GM23338 (cell line): Measurements from ENCODE around the gene RPS6KA1. TPM values are rescaled to one million over a fixed set of nuclear protein-coding genes. Genes with fewer than 3 reads are reported as not detected.
A peak's percentile ranks its signal among the peaks of the same experiment; 100 is the strongest.

Source experiments
- ATAC-seq: fragments of 200-7000 bp; cut with Tn5 transposase; 3 replicates; pipeline ENCODE4 v1.9.1; 2020
- DNase-seq: peaks from one replicate; pipeline ENCODE4 v3.0.0-alpha.2; 2015; ENCODE audit warnings: low spot score
- H2AFZ ChIP-seq: fragments of 200-600 bp; sonication (generic); 2 replicates; pipeline ENCODE4 v1.8.0; 2016; ENCODE audit warnings: antibody characterized with exemption, mild to moderate bottlenecking, moderate library complexity
- H3F3A ChIP-seq: fragments of 200-600 bp; sonication (generic); replicated peaks from 2 replicates; pipeline ENCODE4 v1.8.0; 2017; ENCODE audit warnings: antibody characterized with exemption, mixed run types, low read depth
- H3K27ac ChIP-seq: fragments of 200-600 bp; sonication (generic); 2 replicates; pipeline ENCODE4 v1.6.1; 2016; ENCODE audit warnings: low read depth
- H3K27me3 ChIP-seq: fragments of 200-600 bp; sonication (generic); 2 replicates; pipeline ENCODE4 v1.8.0; 2016; ENCODE audit warnings: mild to moderate bottlenecking, mixed run types, moderate library complexity; ENCODE audit not compliant: insufficient read depth
- H3K36me3 ChIP-seq: fragments of 200-600 bp; sonication (generic); 2 replicates; pipeline ENCODE4 v1.8.0; 2016; ENCODE audit warnings: mild to moderate bottlenecking; ENCODE audit not compliant: insufficient read depth
- H3K4me1 ChIP-seq: fragments of 200-600 bp; sonication (generic); 2 replicates; pipeline ENCODE4 v1.8.0; 2016; ENCODE audit warnings: mild to moderate bottlenecking, moderate library complexity; ENCODE audit not compliant: insufficient read depth
- H3K4me2 ChIP-seq: fragments of 200-600 bp; sonication (generic); 2 replicates; pipeline ENCODE4 v1.7.1; 2017; ENCODE audit warnings: mixed run types
- H3K4me3 ChIP-seq: fragments of 200-600 bp; sonication (generic); 2 replicates; pipeline ENCODE4 v1.6.1; 2016; ENCODE audit warnings: mixed run types
- H3K79me2 ChIP-seq: fragments of 200-600 bp; sonication (generic); replicated peaks from 2 replicates; pipeline ENCODE4 v1.8.0; 2017; ENCODE audit warnings: mild to moderate bottlenecking; ENCODE audit not compliant: insufficient read depth
- H3K9me2 ChIP-seq: fragments of 200-600 bp; sonication (generic); 2 replicates; pipeline ENCODE4 v1.8.0; 2017; ENCODE audit not compliant: insufficient read depth
- H4K20me1 ChIP-seq: fragments of 200-600 bp; sonication (generic); replicated peaks from 2 replicates; pipeline ENCODE4 v1.8.0; 2017; ENCODE audit warnings: mild to moderate bottlenecking; ENCODE audit not compliant: insufficient read depth
- H3K27ac Mint-ChIP-seq: 2 replicates; pipeline ENCODE4 v1.8.0; 2020; ENCODE audit warnings: inconsistent platforms, mild to moderate bottlenecking, moderate library complexity, mixed read lengths
- H3K27me3 Mint-ChIP-seq: 3 replicates; pipeline ENCODE4 v1.8.0; 2022; ENCODE audit warnings: low read depth, mild to moderate bottlenecking, moderate library complexity, mixed read lengths, inconsistent platforms; ENCODE audit not compliant: insufficient read depth, poor library complexity
- H3K36me3 Mint-ChIP-seq: 3 replicates; pipeline ENCODE4 v1.8.0; 2021; ENCODE audit warnings: low read depth, mild to moderate bottlenecking, inconsistent platforms, moderate library complexity, mixed read lengths
- H3K4me1 Mint-ChIP-seq: 3 replicates; pipeline ENCODE4 v1.8.0; 2020; ENCODE audit warnings: mild to moderate bottlenecking, inconsistent platforms, mixed read lengths
- H3K4me3 Mint-ChIP-seq: 3 replicates; pipeline ENCODE4 v1.8.0; 2021; ENCODE audit warnings: moderate library complexity, mild to moderate bottlenecking, inconsistent platforms, mixed read lengths
- H3K9me3 Mint-ChIP-seq: 3 replicates; pipeline ENCODE4 v1.8.0; 2020; ENCODE audit warnings: moderate library complexity, mild to moderate bottlenecking, inconsistent platforms, mixed read lengths
- CREB1 ChIP-seq: fragments of 250-450 bp; sonication (Bioruptor Pico); IDR thresholded peaks from 2 replicates; pipeline ENCODE4 v1.5.0; 2020; ENCODE audit warnings: low read depth, mild to moderate bottlenecking, moderate library complexity
- EZH2 ChIP-seq: fragments of 200-600 bp; sonication (generic); IDR thresholded peaks from one replicate; pipeline ENCODE4 v1.8.0; 2017; ENCODE audit warnings: antibody characterized with exemption, mild to moderate bottlenecking, low read depth; ENCODE audit not compliant: unreplicated experiment
- EZH2phosphoT487 ChIP-seq: fragments of 200-600 bp; sonication (generic); IDR thresholded peaks from one replicate; pipeline ENCODE4 v1.8.1; 2018; ENCODE audit warnings: antibody characterized with exemption; ENCODE audit not compliant: unreplicated experiment
- POLR2AphosphoS5 ChIP-seq: IDR thresholded peaks from 2 replicates; pipeline ENCODE4 v1.6.1; 2016; ENCODE audit warnings: antibody characterized with exemption, low read depth
- ZNF114 ChIP-seq: fragments of 250-450 bp; sonication (Bioruptor Pico); IDR thresholded peaks from 2 replicates; pipeline ENCODE4 v1.5.0; 2020; ENCODE audit warnings: mild to moderate bottlenecking, moderate library complexity
- ZNF331 ChIP-seq: fragments of 250-450 bp; sonication (Bioruptor Pico); IDR thresholded peaks from 2 replicates; pipeline ENCODE4 v1.5.0; 2020; ENCODE audit warnings: low read depth, mild to moderate bottlenecking, moderate library complexity
- polyA plus RNA-seq: library from polyadenylated mRNA; unstranded; fragments of >200 nt; fragmentation: Nextera tagmentation; extraction: Ambion mirVana; gene quantifications from 2 replicates; pipeline ENCODE4 v1.2.1, GENCODE V29; 2016
- total RNA-seq: library from RNA; depleted of rRNA; stranded (reverse); fragments of >200 nt; shearing (Covaris generic); gene quantifications from 2 replicates; pipeline ENCODE4 v1.2.3, GENCODE V29; 2014
- TF ChIP-seq, protein P1 (sequence below), 2 experiments: fragments of 200-600 bp in 1 of 2; sonication (generic) in 1 of 2; conservative IDR thresholded peaks; 2 replicates each; pipeline versions ENCODE4 v1.5.1 to v1.6.1; 2016 to 2017; ENCODE audit warnings: antibody characterized with exemption in 2 of 2, low read depth in 2 of 2, mild to moderate bottlenecking in 2 of 2, moderate library complexity in 1 of 2
- TF ChIP-seq, protein P2 (sequence below): fragments of 250-450 bp; sonication (Bioruptor Pico); IDR thresholded peaks from 2 replicates; pipeline ENCODE4 v1.5.0; 2020; ENCODE audit warnings: mild to moderate bottlenecking, moderate library complexity

Gene RPS6KA1
- total and polyA plus RNA-seq, 2 experiments from 2014 or later, result 28.3 to 68.6 TPM

DNA sequence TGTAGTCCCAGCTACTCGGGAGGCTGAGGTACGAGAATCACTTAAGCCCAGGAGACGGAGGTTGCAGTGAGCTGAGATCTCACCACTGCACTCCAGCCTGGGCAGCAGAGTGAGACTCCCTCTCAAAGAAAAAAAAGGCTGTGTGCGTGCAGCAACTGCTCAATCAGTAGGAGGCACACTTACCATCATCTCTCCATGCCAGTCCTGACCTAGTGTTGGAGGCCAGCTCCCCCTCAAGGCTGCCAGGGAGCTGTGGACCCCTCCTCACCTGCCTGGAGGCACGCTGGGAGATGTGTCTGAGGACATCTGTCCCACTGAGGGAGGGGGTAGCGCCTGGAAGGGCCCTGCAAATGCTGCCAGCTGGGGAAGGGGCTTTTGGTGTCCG, 11.9 kb downstream of the RPS6KA1 start:
- peak; percentile 3; the same call in 2 of the 3 replicates for ATAC-seq
- Mint-ChIP-seq H3K9me3 (no peaks in the 10 kb centered on the region), H3K36me3 (peaks cover 7% of the 10 kb centered on the region; the same call in 1 of the 3 replicates), H3K27me3 (peaks cover 5% of the 10 kb centered on the region), H3K4me1 (peaks cover 24% of the 10 kb centered on the region), H3K27ac (no peak overlapping the region), H3K4me3 (no peak overlapping the region)
- Histone ChIP-seq H3K27me3 (no peaks in the 10 kb centered on the region), H3K4me2 (peak overlapping the region; percentile 71; the same call in 1 of the 2 replicates), H3K36me3 (no peaks in the 10 kb centered on the region; the same call in 1 of the 2 replicates), H3F3A (no peaks in the 10 kb centered on the region), H4K20me1 (peaks cover 14% of the 10 kb centered on the region; the same call in 1 of the 2 replicates), H3K9me2 (no peaks in the 10 kb centered on the region), H3K79me2 (0 out of 2 replicates have a peak, but pooled peaks cover 6% of the 10 kb centered on the region), H2AFZ (no peak overlapping the region), H3K27ac (peak overlapping the region; percentile 66; the same call in 1 of the 2 replicates), H3K4me3 (peak overlapping the region; percentile 30; the same call in 1 of the 2 replicates), H3K4me1 (peaks cover 4% of the 10 kb centered on the region)
- TF ChIP-seq, protein P1, sequence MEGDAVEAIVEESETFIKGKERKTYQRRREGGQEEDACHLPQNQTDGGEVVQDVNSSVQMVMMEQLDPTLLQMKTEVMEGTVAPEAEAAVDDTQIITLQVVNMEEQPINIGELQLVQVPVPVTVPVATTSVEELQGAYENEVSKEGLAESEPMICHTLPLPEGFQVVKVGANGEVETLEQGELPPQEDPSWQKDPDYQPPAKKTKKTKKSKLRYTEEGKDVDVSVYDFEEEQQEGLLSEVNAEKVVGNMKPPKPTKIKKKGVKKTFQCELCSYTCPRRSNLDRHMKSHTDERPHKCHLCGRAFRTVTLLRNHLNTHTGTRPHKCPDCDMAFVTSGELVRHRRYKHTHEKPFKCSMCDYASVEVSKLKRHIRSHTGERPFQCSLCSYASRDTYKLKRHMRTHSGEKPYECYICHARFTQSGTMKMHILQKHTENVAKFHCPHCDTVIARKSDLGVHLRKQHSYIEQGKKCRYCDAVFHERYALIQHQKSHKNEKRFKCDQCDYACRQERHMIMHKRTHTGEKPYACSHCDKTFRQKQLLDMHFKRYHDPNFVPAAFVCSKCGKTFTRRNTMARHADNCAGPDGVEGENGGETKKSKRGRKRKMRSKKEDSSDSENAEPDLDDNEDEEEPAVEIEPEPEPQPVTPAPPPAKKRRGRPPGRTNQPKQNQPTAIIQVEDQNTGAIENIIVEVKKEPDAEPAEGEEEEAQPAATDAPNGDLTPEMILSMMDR (conservative IDR thresholded peaks at IDR 0.05; ENCODE audit: low read depth in 2 of 2), result peak in 1 of 2 experiments; percentile 24; a peak in 2 of 4 replicates
- no peak for TF ChIP-seq ZNF114 (CRISPR knock-in tag)
- DNase-seq, result no peak

DNA sequence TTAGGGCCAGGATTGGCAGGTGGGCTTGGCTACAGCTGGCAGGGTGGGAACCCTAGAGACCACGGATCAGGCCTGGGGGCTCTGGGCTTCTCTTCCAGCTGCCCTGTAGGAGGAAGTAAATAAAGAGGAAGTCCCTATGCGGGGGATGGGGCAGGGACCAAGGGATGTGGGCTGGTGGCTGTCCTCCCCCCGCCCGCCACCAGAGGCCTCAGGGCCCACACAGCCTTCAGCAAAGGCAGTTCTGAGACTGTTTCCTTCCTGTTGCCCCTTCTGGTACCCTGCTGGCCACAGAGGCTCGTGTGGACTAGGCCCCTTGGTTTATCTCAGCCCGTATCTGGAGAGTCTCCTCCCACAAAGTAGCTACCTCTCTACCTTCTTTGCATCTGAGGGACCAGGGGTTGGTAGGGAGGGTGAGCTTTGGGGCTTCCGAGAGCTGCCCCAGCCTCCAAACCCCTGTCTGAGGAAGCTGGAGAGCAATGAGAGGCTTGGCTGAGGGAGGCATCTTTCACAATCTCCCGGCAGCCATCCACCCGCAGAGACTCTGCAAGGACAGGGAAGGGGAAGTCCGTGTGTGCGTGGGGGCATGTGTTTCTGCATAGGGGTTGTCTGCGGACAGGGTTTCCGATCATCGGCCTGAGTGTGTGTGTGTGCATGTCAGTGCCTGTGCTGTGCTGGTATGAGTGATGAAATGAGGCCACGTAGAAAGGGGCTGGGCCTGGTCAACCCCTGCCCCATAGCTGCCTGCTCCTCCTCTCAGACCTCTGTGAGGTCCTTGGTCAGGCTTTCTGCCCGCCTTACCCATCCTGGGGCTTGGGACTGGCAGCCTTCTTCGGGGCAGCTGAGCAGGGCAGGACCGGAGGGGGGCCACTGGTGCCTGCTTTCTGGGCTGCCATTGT, 12.5 kb downstream of the RPS6KA1 start:
- no peaks in the 10 kb centered on the region for H3K9me3 Mint-ChIP-seq
- H3K4me1 Mint-ChIP-seq, result peaks cover 24% of the 10 kb centered on the region
- peaks cover 4% of the 10 kb centered on the region for H3K4me1 ChIP-seq
- DNase-seq (peak; percentile 91), ATAC-seq (peak; percentile 91)
- no peaks in the 10 kb centered on the region for H3K27me3 ChIP-seq
- peak overlapping the region; percentile 30; the same call in 1 of the 2 replicates for H3K4me3 ChIP-seq
- no peaks in the 10 kb centered on the region for H3K9me2 ChIP-seq
- peak overlapping the region; percentile 71 for H3K4me2 ChIP-seq
- H3K79me2 ChIP-seq, result 0 out of 2 replicates have a peak, but pooled peaks cover 6% of the 10 kb centered on the region
- peak overlapping the region; percentile 76 for H3K27ac Mint-ChIP-seq
- peak overlapping the region; percentile 66; the same call in 1 of the 2 replicates for H3K27ac ChIP-seq
- peaks cover 14% of the 10 kb centered on the region; the same call in 1 of the 2 replicates for H4K20me1 ChIP-seq
- no peaks in the 10 kb centered on the region; the same call in 1 of the 2 replicates for H3K36me3 ChIP-seq
- peaks cover 9% of the 10 kb centered on the region; the same call in 1 of the 3 replicates for H3K36me3 Mint-ChIP-seq
- H3K4me3 Mint-ChIP-seq, result no peak overlapping the region
- no peaks in the 10 kb centered on the region for H3F3A ChIP-seq
- H3K27me3 Mint-ChIP-seq, result peaks cover 5% of the 10 kb centered on the region
- no peak overlapping the region for H2AFZ ChIP-seq
- TF ChIP-seq, protein P2, sequence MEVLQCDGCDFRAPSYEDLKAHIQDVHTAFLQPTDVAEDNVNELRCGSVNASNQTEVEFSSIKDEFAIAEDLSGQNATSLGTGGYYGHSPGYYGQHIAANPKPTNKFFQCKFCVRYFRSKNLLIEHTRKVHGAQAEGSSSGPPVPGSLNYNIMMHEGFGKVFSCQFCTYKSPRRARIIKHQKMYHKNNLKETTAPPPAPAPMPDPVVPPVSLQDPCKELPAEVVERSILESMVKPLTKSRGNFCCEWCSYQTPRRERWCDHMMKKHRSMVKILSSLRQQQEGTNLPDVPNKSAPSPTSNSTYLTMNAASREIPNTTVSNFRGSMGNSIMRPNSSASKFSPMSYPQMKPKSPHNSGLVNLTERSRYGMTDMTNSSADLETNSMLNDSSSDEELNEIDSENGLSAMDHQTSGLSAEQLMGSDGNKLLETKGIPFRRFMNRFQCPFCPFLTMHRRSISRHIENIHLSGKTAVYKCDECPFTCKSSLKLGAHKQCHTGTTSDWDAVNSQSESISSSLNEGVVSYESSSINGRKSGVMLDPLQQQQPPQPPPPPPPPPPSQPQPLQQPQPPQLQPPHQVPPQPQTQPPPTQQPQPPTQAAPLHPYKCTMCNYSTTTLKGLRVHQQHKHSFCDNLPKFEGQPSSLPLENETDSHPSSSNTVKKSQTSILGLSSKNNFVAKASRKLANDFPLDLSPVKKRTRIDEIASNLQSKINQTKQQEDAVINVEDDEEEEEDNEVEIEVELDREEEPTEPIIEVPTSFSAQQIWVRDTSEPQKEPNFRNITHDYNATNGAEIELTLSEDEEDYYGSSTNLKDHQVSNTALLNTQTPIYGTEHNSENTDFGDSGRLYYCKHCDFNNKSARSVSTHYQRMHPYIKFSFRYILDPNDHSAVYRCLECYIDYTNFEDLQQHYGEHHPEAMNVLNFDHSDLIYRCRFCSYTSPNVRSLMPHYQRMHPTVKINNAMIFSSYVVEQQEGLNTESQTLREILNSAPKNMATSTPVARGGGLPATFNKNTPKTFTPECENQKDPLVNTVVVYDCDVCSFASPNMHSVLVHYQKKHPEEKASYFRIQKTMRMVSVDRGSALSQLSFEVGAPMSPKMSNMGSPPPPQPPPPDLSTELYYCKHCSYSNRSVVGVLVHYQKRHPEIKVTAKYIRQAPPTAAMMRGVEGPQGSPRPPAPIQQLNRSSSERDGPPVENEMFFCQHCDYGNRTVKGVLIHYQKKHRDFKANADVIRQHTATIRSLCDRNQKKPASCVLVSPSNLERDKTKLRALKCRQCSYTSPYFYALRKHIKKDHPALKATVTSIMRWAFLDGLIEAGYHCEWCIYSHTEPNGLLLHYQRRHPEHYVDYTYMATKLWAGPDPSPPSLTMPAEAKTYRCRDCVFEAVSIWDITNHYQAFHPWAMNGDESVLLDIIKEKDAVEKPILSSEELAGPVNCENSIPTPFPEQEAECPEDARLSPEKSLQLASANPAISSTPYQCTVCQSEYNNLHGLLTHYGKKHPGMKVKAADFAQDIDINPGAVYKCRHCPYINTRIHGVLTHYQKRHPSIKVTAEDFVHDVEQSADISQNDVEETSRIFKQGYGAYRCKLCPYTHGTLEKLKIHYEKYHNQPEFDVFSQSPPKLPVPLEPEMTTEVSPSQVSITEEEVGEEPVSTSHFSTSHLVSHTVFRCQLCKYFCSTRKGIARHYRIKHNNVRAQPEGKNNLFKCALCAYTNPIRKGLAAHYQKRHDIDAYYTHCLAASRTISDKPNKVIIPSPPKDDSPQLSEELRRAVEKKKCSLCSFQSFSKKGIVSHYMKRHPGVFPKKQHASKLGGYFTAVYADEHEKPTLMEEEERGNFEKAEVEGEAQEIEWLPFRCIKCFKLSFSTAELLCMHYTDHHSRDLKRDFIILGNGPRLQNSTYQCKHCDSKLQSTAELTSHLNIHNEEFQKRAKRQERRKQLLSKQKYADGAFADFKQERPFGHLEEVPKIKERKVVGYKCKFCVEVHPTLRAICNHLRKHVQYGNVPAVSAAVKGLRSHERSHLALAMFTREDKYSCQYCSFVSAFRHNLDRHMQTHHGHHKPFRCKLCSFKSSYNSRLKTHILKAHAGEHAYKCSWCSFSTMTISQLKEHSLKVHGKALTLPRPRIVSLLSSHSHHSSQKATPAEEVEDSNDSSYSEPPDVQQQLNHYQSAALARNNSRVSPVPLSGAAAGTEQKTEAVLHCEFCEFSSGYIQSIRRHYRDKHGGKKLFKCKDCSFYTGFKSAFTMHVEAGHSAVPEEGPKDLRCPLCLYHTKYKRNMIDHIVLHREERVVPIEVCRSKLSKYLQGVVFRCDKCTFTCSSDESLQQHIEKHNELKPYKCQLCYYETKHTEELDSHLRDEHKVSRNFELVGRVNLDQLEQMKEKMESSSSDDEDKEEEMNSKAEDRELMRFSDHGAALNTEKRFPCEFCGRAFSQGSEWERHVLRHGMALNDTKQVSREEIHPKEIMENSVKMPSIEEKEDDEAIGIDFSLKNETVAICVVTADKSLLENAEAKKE, result no peak
- TF ChIP-seq ZNF114 (CRISPR knock-in tag) (no peak), EZH2 (no peak), CREB1 (CRISPR knock-in tag) (0 out of 2 replicates have a peak, but pooled peaks have one; percentile 9), POLR2AphosphoS5 (no peak), ZNF331 (CRISPR knock-in tag) (no peak), EZH2phosphoT487 (no peak)
- TF ChIP-seq, protein P1 (conservative IDR thresholded peaks at IDR 0.05; ENCODE audit: low read depth in 2 of 2), result peak; percentile 47 to 49
